Dedifferentiated amniotic fluid mesenchymal stem cell (primary cell): ENCODE data around the gene DCTN1.
A peak's percentile ranks its signal among the peaks of the same experiment; 100 is the strongest.
"Not testable (repeated sequence)": the region's sequence is repeated elsewhere in the genome, so short reads cannot be mapped to it uniquely, and the experiment has no call there.

ENCODE experiments used
- DNase-seq: peaks from one replicate; pipeline ENCODE4 v3.0.0-alpha.2; 2016; ENCODE audit errors: extremely low spot score

The DCTN1 gene

DNA sequence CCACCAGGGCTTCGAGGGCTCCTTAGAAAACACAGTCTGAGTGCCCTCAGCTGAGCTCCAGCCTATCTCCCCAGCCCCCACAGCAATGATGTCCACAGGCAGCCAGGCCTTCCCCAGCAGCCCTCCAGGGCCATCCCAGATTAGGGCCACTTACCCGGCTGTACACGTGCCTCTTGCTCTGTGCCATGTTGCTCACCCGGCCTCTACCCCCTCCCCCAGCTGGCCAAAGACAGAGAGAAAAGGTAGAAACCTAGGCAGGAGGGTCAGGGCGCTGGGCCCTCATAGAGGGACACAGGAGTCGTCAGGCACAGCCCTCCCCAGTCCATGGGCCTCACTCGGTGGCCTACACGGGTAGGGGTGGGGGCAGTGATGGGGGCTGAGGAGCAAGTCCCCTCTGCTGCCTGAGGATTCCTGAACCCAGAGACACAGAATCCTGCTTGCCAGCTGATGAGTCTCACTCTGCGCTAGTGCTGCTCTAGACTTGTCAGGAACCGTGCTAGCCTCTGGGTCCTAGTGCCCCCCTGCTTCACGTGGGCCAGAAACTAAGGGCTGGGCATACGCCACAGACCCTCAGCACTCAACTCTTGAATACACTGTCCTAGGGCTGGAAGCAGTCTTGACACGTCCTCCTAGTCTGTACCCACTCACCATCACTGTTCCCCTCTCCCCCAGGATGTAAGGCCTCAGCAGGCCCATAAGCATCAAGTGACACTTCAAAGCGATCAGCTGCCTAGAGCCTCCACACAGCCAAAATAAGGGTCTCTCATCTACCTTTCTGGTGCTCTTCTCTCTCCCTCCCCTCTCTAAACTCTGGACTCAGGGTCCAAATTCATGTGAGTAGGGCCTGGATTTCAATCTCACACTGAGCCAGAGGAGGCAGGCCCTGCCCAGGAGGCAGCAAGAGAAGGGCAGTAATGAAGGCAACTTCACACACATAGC, at the start of gene DCTN1:
TSS of gene DCTN1 (minus strand) at position 461 of the 939 bp plus-strand sequence. CDS start at position 187, 274 bp downstream.
- DNase-seq = peak; percentile 55

DNA sequence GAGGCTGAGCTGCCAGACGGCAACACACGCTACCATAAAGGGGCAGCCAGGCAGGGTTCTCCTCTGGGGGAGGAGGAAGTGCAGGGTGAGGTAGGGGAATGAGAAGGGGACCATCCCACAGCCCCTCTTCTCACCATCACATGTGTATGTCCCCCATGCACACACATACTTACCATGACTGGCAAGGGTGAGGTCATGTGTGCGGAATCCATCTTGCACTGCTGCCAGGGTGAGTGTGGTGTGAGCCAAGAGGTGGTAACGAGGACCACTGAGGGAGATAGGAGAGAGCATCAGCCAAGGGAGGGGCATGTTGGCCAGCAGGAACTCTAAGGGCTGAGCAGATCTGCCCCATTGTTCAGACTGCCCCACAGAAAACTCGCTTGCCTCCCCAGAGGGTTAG, 48.6 kb upstream of the DCTN1 start:
- no peak for DNase-seq

DNA sequence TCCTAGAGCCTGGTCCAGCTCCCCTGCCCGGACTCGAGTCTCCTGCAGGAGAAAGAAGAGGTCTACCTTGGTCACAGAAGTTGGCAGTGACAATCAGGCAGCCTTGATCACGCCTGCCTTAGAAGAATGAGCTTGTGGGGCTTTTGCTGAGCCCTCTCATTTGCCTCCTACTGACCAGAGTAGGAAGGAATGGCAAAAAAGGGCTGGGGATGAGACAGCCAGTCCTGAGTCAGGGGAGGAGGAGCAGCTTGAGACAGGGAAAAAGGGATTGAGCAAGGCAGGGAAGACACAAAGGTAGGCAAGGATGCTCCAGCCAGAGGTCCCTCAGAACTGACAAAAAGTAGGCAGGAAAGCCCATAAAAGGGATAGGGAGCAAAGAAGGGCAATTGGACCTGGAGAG, 47.4 kb upstream of the DCTN1 start:
- DNase-seq = no peak

DNA sequence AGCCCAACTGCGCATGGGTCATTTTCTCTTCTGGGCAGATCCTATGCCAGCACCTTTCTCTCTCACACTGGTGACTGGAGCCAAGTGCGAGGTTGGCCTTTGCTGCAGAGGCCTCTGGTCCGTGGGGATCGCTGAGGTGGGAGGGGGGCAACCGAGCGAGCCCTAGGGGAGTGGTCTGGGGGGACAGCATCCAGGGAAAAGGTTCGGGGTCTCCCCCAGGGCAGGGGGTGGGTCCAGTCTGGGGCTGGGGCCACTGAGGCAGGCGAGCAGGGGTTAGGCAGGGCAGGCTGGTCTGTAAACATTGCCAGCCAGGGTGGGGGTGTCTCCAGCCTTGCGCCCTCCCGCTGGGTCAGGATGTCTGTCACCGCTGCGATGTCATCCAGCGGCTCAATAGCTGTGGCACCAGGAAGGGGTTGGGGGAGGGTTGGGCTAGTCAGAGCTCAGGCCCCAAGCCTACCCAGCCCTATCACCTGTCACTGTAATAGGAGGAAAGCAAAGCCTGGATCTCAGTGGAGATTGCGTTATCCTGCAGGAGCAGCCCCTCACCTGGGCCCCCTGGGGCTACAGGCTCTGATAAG, 46.2 kb upstream of the DCTN1 start:
- DNase-seq = no peak

DNA sequence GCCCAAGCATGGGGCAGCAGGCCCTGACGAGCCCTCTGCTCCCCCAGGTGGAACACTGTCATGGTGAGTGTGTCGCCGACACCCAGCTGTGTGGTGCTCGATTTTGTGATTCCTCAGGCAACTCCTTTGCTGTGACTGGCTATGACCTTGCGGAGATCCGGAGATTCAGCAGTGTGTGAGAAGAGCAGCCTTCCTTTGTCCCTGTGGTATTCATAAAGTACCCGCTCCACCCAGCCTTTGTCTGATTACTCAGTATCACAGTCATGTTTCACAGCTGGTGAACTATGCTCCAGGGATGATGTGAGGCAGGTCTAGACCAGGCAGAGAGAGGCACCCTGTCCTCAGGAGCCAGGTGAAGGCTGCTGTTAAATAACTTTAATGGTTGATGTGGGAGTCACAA, 45.4 kb upstream of the DCTN1 start:
- DNase-seq = no peak

DNA sequence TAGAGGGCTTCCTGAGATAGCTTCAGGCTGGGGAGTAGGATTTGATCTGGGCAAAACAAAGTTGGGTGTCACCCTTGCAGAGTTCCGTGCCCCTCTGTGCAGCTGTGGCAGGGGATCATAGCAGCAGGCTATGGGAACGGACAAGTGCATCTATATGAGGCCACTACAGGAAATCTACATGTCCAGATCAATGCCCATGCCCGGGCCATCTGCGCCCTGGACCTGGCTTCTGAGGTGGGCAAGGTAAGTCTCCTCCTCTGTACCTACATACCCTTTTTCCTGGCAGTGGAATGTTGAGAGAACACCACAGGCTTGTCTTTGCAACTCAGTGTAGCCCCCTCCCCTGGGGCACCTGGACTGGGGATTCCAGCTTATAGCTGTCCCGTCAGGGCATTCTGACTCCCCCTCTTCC, 44.9 kb upstream of the DCTN1 start:
- DNase-seq = no peak

DNA sequence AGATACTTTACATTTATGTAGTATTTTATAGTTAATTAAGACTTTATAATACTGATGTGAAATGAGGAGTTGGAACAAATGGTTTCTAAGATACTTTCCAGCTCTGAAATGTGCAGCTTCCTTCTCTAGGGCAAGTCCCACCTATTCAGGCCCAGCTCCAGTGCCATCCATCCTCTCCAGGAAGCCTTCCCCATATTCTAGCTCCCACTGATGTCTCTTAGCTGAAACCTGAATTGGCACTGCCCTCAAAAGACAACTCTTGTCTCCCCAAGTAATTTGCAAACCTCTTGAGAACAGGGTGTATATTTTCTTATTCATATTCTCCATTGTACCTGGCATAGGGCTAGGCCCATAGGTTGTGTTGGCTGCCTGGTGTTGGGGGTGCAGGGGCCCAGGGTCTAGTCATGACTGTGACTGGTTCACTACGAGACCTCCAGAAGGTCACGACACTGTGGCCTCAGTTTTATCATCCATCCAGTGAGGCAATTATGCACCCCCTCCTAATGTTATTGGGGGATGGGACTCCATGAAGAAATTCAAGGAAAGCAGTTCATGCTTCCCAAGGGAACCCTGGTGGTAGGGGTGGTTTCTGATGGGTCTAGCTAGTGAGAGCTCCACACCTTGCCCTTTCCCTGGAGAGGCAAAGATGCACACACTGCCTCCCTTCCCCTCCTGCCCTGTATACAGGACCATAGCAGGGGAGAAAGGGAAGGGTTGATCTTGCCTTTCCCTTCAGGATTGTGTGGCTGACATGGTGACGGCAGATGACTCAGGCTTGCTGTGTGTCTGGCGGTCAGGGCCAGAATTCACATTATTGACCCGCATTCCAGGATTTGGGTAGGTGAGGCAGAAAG, 44.3 kb upstream of the DCTN1 start:
- no peak for DNase-seq

DNA sequence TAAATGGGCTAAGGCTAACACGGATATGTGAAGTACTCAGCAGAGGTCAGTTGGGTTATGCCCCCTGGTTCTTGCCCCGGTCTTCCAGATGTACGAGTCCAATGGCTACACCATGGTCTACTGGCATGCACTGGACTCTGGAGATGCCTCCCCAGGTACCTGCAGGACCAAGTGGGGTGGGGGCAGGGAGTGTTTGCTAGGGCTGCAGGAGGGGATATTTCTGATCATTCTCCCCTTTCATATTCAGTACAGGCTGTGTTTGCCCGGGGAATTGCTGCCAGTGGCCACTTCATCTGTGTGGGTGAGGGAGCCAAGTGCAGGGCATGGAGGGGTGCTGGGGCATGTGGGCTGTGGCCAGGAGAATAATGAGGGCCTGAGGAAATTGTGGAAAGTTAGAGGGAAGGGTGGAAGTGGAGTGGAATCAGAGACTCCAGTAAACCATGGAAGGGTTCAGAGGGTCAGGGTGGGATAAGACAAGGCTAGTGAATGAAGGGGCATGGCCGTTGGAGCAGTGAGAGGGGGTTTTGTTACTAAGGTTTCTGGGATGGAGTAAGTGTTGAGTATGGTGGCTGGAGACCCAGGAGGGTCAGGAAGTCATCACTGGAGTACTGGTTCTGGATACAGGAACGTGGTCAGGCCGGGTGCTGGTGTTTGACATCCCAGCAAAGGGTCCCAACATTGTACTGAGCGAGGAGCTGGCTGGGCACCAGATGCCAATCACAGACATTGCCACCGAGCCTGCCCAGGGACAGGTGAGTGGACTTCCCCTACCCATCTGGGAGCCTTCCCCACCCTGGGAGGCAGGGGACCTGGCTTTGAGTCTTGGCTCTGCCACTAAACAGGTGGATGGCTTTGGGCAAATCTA, 43.4 kb upstream of the DCTN1 start:
- DNase-seq = no peak

DNA sequence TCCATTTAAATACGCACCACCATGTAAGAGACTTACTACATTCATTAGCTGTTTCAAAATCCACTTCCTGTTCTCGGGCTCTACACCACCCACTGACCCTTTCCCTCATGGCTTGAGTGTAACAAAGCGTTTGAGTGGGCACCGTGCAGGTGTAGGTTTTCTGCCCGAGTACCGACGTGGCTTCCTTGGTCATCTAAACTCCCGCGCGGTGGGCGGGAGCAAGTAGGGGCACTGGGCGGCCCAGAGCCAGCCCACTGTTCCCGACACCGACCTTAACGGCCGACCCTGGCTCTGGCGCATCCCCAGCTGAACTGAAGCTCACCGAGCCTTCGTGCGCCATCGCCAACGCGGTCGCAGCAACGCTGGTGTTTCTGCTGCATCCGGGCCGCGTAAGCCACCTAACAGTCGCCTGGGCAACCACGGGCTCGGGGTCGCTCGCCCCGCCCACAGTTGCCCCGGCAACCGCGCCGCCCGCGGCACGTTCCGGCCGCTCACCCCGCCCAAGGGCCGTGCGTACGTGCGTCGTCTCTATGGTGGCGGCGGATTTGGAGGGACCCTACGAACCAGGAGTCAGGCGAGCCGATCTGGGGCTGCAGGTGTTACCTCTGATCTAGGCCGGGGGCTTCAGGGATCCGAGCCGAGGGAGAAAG, 41.2 kb upstream of the DCTN1 start, which contains the start of the genes C2orf81 and WDR54:
TSS of gene C2orf81 (minus strand) at position 399 of the 650 bp plus-strand sequence. CDS start at position 340, 59 bp downstream.
TSS of gene WDR54 (plus strand) at position 510 of the 650 bp plus-strand sequence. CDS start 424 bp downstream, outside the sequence.
- peak; percentile 53 for DNase-seq

DNA sequence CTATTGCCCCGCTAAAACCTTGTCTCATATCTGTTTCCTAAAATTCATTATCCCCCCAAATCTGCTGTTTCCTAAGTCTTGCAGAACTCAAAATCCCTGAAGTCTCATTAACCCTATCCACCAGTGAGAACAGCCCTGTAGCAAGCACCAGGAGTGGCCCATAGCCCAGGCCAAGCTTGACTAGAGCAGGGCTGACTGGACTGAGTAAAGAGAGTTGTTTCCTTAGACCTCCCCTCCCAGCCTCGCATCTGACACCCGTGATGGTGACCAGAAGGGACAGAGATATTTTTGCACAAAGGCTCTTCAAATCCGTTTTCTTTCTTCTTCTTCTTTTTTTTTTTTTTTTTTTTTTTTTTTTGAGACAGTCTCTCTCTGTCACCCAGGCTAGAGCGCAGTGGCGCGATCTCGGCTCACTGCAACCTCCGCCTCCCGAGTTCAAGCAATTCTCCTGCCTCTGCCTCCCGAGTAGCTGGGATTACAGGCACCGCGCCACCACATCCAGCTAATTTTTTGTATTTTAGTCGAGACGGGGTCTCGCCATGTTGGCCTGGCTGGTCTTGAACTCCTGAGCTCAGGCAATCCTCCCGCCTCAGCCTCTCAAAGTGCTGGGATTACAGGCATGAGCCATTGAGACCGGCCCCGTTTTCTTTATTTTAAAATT, 40.5 kb upstream of the DCTN1 start:
- DNase-seq = not testable (repeated sequence)

DNA sequence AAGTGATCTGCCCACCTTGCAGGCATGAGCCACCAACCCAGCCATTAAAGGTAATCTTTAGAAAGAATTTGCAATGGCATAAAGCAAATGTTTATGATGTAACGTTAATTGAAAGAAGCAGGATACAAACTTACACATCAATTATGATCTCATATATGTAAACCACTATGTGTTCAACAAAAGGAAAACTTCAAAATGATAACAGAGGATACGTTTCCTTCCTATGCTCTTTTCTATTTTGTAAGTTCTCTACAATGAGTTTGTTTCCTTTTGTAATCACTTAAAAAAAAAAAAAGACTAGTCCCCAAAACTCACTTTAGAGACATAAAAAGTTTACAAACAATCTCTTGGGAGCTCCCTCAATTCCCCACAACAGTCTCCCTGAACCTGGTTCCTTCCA, 39.9 kb upstream of the DCTN1 start:
- no peak for DNase-seq

DNA sequence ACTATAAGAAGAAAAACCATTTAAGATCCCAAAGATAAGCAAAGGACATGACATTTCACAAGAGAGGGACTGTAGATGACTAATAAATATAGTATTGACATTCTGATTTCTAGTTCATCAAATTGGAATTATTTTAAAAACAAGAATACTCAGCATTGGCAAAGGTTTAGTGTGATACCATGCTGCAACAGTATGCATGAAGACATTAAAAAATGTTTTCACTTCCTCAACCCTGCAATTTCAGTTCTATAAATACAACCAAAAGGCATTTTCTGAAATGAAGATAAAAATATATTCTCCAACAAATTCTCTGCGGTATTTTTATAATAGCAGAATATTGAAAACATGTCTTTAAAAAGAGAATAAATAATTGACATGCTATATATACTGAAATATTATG, 39.2 kb upstream of the DCTN1 start:
- DNase-seq = no peak

DNA sequence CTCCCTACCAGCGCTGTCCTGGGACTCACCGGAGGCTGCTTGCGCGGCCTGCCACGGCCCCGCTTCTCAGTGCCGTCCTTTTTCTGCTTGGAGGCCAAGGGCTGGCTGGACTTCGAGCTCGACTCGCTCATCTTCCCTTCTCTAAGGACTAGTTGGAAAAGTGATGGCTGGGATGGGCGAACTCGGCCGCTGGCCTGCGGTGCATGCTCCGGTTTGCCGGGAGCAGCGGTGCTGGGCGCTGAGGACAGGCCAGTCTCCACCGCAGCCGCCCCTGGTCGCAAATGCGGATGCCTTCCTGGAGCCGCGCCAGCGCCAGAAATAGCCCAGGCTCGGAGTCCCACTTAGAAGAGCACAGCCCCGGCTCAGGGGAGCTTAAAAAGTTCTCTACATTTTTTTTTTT, 38.2 kb upstream of the DCTN1 start:
- DNase-seq = no peak

DNA sequence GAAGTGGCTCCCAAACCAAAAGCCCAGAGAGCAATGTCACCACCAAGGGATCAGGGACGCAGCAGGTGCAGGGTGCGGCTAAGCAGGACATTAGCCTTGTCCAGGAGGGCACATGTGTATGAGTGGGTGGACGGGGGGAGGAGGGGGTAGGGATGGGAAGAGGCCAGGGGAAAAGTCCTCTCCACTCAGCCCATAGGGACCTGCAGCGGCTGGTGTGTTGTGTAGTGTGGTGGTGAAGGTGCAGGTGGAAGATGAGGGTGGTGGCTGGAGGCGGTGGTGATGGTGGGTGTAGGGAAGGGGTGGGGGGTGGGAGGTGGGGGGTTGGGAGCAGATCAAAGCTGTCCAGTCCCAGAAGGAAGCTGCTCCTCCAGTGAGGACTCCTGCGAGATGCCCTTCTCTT, 37.7 kb upstream of the DCTN1 start:
- no peak for DNase-seq

DNA sequence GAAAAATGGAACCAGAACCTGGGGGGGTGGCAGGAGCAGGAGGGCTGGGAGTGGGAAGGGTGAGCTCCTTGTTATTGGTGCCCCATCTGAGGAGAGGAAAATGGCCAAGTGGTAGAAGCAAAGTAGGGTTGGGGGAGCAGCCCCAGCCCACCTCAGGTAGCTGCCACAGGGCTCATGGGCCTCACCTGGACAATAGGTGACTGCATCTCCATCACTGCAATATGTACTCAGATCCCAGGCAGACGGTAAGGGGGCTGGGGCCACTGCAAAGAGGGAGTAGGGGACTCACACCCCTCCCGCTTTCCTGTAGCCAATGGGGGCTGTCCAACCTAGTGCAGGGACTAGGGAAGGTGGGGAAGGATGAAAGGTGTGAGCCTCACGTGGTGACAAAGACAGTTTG, 37.1 kb upstream of the DCTN1 start:
- no peak for DNase-seq

DNA sequence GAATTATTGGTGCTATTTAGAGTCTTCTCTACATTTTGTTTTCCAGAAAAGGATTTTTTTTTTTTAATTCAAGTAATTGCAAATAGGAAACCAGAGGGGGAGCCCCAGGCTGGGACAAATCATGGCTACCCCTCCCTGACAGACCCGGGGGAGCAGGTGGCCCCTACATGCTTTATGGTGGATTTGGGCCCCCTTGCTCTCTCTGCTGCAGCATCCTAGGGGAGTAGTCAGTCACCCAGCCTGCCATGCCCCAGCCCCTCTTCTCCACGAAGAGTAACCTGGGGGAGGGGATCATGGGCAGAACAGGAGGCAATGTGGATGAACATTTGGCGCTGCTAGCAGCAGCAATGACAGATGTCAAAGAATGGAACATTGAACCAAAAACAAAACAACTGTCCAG, 36.7 kb upstream of the DCTN1 start:
- DNase-seq = no peak

DNA sequence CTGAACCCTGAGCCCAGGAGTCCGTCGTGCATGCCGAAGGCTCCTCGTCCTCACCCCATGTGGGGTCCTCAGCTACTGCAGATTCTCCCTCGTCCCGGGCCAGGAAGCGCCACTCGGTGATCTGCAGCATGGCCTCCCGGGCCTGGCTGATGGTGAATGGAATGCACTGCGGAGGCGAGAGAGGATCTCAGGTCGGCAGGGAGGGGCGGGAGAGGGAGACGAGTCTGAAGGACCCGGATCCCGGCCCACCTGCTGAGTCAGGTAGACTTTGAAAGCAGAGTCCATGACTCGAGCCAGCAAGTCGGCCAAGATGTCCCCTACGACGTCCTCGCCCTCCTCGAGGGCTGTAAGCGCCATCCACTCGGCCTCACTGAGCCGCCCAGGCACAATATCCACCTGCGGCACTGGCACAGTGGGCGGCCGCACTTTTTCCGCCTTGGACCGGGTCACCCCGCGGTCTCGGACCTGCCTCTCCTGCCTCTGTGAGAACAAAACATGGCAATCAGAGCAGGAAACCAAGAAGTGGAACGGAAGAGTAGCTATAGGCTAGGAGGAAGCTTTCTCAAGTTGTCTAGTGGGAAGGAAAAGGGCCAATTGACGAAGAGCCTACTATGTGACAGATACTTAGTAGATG, 35.8 kb upstream of the DCTN1 start:
- no peak for DNase-seq

DNA sequence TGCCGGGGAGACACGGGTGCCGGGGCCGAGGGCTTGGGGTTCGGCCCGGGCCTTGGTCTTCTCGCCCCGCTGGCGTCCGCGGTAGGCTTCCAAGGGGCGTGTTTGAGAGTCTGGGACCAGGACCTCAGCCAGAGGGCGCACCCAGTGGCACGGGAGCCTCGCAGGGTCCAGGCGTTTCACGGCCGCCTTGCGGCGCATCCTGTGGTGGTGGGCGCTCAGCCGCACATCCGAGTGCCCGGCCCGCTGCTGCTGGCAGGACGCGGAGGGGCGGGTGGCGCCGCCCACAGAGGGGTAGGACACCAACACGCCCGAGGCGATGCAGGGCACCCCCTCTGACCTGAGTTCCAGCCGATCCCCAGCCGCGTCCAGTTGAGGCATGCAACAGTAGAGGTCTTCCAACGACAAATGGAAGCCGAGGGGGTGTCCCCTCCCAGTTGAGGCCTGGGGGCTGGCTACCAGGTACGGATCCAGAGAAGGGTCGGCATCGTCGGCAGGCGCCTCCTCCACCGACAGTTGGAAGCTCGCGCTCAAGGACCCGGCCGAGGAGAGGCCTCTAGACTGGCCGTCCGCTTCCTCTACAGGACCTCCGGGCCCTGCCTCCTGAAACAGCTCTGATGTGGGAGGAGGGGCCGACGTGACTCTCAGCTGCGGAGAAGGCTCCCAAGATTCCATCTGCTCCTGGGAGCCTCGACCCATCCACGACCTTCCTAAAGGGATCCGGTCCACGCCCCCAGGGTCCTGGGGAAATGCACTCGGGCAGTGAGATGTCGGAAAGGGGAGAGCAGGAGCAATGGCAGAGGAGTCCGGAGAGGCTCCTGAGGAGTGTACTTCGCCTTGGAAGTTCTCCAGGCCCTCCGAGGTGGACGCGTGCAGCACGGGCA, 35.0 kb upstream of the DCTN1 start:
- no peak for DNase-seq

DNA sequence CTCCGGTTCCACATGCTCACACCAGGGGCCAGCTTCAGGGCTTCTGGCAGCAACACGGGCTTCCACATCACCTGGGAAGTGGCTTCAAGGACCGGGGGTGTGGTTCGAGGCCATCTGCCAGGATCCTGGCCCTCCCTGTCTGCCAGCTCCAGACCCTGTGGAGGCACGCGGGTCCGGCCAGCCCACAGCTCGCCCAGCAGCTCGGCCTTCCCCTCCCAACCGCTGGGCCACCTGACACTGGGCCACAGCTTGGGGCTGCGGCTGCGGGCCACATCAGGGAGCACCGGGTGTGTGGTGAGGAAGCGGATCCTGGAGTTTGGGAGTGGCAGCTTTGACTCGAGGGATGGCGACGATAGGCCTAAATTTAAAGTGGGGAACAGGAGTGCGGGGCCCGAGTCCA, 34.3 kb upstream of the DCTN1 start:
- no peak for DNase-seq
